ENCODE measurements around the gene FKBP15.

DNA sequence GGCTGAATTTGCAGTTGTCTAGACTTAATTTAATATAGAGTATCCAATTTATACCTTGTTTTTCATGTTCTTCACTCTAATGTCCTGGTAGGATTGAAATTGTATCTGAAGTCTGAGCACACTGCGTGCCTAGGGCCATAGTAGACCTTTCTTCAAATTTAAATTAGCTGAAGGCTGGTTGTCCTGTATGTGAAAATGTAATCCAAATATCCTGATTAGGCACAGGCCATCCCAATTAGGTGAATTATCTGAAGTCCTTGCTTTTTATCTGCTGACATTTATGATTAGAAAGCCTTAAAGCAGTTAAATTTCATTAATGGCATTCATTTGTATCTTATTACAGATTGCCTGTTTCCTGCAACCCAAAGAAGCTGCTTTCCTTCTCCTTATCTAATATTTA lies 33.9 kb upstream of the FKBP15 start:
- TF ChIP-seq, protein P1, sequence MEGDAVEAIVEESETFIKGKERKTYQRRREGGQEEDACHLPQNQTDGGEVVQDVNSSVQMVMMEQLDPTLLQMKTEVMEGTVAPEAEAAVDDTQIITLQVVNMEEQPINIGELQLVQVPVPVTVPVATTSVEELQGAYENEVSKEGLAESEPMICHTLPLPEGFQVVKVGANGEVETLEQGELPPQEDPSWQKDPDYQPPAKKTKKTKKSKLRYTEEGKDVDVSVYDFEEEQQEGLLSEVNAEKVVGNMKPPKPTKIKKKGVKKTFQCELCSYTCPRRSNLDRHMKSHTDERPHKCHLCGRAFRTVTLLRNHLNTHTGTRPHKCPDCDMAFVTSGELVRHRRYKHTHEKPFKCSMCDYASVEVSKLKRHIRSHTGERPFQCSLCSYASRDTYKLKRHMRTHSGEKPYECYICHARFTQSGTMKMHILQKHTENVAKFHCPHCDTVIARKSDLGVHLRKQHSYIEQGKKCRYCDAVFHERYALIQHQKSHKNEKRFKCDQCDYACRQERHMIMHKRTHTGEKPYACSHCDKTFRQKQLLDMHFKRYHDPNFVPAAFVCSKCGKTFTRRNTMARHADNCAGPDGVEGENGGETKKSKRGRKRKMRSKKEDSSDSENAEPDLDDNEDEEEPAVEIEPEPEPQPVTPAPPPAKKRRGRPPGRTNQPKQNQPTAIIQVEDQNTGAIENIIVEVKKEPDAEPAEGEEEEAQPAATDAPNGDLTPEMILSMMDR (IDR thresholded peaks at IDR 0.05; ENCODE audit: control extremely low read depth in 1 of 3, insufficient read depth in 1 of 3, low read depth in 1 of 3, low read length in 3 of 3): no peak
- TF ChIP-seq HDAC2 (IDR thresholded peaks at IDR 0.05; ENCODE audit: borderline replicate concordance in 1 of 2, low read depth in 2 of 2, low read length in 2 of 2) (no peak), POLR2AphosphoS5 (IDR thresholded peaks at IDR 0.05; ENCODE audit: low read depth, low read length) (no peak), RNF2 (IDR thresholded peaks at IDR 0.05; ENCODE audit: borderline replicate concordance, low read depth, low read length, missing control alignments, poor library complexity, severe bottlenecking) (no peak), RAD21 (IDR thresholded peaks at IDR 0.05 in 1 of 2, conservative IDR thresholded peaks at IDR 0.05 in 1 of 2; ENCODE audit: low read depth in 2 of 2, low read length in 2 of 2) (no peak), CBX5 (IDR thresholded peaks at IDR 0.05; ENCODE audit: low read depth, low read length) (no peak), CREB1 (IDR thresholded peaks at IDR 0.05) (no peak), NRF1 (IDR thresholded peaks at IDR 0.05; ENCODE audit: low read depth, low read length) (no peak), TAF1 (IDR thresholded peaks at IDR 0.05; ENCODE audit: low read depth, low read length) (no peak), CHD1 (IDR thresholded peaks at IDR 0.05; ENCODE audit: low read depth, low read length) (no peak), MAFK (IDR thresholded peaks at IDR 0.05; ENCODE audit: low read depth, low read length) (no peak)
- TF ChIP-seq, protein P2, sequence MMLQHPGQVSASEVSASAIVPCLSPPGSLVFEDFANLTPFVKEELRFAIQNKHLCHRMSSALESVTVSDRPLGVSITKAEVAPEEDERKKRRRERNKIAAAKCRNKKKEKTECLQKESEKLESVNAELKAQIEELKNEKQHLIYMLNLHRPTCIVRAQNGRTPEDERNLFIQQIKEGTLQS (IDR thresholded peaks at IDR 0.05; ENCODE audit: insufficient read depth, low read depth, low read length): no peak
- TF ChIP-seq, protein P3, sequence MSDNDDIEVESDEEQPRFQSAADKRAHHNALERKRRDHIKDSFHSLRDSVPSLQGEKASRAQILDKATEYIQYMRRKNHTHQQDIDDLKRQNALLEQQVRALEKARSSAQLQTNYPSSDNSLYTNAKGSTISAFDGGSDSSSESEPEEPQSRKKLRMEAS (IDR thresholded peaks at IDR 0.05): no peak

Measured in H1 (cell line).